Lung (tissue), 12 donors: ENCODE measurements around the gene SLC45A3. TPM values are rescaled to one million over a fixed set of nuclear protein-coding genes. Genes with fewer than 3 reads are reported as not detected.

Source experiments
- ATAC-seq: fragments of 200-7000 bp; cut with Tn5 transposase; one replicate; pipeline ENCODE4 v1.9.1; 2020; ENCODE audit warnings: moderate number of reproducible peaks; ENCODE audit not compliant: insufficient read depth, low FRiP score
- DNase-seq, 3 donors: peaks; one replicate each; pipeline ENCODE4 v3.0.0-alpha.2; 2013 to 2017
- H3K27ac ChIP-seq, 2 donors: one replicate each; pipeline ENCODE4 v1.5.1; 2013; ENCODE audit warnings: mild to moderate bottlenecking in 2 of 2, moderate library complexity in 2 of 2, control low read depth in 1 of 2, inconsistent platforms in 1 of 2, low read depth in 1 of 2, low read length in 1 of 2
- H3K27me3 ChIP-seq, 3 donors: one replicate each; pipeline ENCODE4 v1.5.1; 2013; ENCODE audit warnings: low read length in 2 of 3; ENCODE audit not compliant: control insufficient read depth in 3 of 3, insufficient read depth in 3 of 3
- H3K36me3 ChIP-seq, 4 donors: one replicate each; pipeline ENCODE4 v1.5.1; 2013; ENCODE audit warnings: low read length in 4 of 4, mild to moderate bottlenecking in 1 of 4, moderate library complexity in 1 of 4; ENCODE audit not compliant: control insufficient read depth in 4 of 4, insufficient read depth in 4 of 4
- H3K4me1 ChIP-seq, 5 donors: one replicate each; pipeline ENCODE4 v1.5.1; 2013; ENCODE audit warnings: low read length in 5 of 5, mild to moderate bottlenecking in 2 of 5, moderate library complexity in 1 of 5; ENCODE audit not compliant: control insufficient read depth in 5 of 5, insufficient read depth in 5 of 5
- H3K4me3 ChIP-seq: one replicate; pipeline ENCODE4 v1.5.1; 2013; ENCODE audit warnings: mild to moderate bottlenecking, control low read depth, moderate library complexity
- H3K9ac ChIP-seq, 2 donors: one replicate each; pipeline ENCODE4 v1.5.1; 2013; ENCODE audit warnings: low read length in 2 of 2, control low read depth in 1 of 2; ENCODE audit not compliant: insufficient read depth in 1 of 2
- H3K9me3 ChIP-seq, 4 donors: one replicate each; pipeline ENCODE4 v1.5.1; 2013; ENCODE audit warnings: low read length in 3 of 4, mild to moderate bottlenecking in 1 of 4, moderate library complexity in 1 of 4; ENCODE audit not compliant: control insufficient read depth in 4 of 4, insufficient read depth in 3 of 4
- WGBS, 2 donors: extraction: QIAGEN DNeasy Blood & Tissue Kit; methylation state at CpG; one replicate each; pipeline ENCODE4 v1.1.7; 2013; 5-methylcytosine and 5-hydroxymethylcytosine counted together
- polyA plus RNA-seq, 2 donors: library from polyadenylated mRNA; stranded (reverse); fragments of 200-250 nt; gene quantifications; one replicate each; pipeline ENCODE4 v1.2.1, GENCODE V29; 2013
- total RNA-seq, 2 donors: library from RNA; depleted of rRNA in 1 of 2; stranded (reverse); fragments of >200 nt in 1 of 2; gene quantifications; one replicate each; pipeline ENCODE4 v1.2.1, GENCODE V29; 2014 to 2021
- TF ChIP-seq, protein P1 (sequence below): IDR thresholded peaks from 2 replicates; pipeline ENCODE4 v1.5.1; 2012; ENCODE audit warnings: mild to moderate bottlenecking; ENCODE audit errors: control extremely low read depth, extremely low read depth
- donor health status: control.
- donor health status: control.
- donor health status: Bipolar disorder and iron deficiency.
- donor health status: healthy.
- donor health status: DM: yes; HTN: yes; CAD: no.

The SLC45A3 gene
- total and polyA plus RNA-seq, 4 donors: 2.1 to 8.6 (median 3.9) TPM

DNA sequence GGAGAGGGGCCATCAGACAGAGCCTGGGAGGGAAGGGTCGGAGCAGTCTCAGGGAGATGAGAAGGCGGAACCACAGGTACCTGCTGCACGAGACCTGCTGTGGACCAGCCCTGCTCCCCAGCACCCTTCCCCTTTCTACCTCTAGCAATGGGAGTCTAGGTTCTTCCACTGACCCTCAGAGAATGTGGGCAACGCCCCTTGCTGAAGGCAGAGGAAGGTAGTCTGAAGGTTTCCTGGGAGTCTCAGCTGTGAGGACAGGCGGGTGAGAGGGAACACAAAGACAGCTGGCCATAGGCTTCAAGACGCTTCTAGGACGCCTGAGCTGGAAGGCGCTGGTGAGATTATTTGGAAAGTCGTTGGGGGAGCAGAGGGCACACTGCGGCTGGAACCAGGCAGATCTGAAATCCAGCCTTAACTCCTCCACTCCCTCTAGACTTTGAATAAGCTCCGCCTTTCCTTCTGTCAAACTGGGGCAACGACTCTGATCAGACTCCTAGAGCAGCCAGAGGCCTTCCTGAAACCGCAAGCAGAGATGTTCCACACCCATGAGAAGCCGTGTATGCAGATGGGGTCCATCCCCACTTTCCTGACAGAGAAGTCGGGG is 18.1 kb downstream of the SLC45A3 start:
- Histone ChIP-seq H3K36me3 (peaks cover 0 to 12% (median 1%) of the 10 kb centered on the region in 4 donors), H3K4me3 (no peak overlapping the region), H3K27ac (no peak overlapping the region), H3K4me1 (peaks cover 0 to 16% (median 0%) of the 10 kb centered on the region in 5 donors), H3K27me3 (no peaks in the 10 kb centered on the region), H3K9ac (no peak overlapping the region), H3K9me3 (no peaks in the 10 kb centered on the region)
- WGBS, 2 donors: 86 to 87% methylated on average over 15 of the region's 15 CpGs
- TF ChIP-seq, protein P1, sequence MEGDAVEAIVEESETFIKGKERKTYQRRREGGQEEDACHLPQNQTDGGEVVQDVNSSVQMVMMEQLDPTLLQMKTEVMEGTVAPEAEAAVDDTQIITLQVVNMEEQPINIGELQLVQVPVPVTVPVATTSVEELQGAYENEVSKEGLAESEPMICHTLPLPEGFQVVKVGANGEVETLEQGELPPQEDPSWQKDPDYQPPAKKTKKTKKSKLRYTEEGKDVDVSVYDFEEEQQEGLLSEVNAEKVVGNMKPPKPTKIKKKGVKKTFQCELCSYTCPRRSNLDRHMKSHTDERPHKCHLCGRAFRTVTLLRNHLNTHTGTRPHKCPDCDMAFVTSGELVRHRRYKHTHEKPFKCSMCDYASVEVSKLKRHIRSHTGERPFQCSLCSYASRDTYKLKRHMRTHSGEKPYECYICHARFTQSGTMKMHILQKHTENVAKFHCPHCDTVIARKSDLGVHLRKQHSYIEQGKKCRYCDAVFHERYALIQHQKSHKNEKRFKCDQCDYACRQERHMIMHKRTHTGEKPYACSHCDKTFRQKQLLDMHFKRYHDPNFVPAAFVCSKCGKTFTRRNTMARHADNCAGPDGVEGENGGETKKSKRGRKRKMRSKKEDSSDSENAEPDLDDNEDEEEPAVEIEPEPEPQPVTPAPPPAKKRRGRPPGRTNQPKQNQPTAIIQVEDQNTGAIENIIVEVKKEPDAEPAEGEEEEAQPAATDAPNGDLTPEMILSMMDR: no peak
- no peak for ATAC-seq
- DNase-seq: no peak

DNA sequence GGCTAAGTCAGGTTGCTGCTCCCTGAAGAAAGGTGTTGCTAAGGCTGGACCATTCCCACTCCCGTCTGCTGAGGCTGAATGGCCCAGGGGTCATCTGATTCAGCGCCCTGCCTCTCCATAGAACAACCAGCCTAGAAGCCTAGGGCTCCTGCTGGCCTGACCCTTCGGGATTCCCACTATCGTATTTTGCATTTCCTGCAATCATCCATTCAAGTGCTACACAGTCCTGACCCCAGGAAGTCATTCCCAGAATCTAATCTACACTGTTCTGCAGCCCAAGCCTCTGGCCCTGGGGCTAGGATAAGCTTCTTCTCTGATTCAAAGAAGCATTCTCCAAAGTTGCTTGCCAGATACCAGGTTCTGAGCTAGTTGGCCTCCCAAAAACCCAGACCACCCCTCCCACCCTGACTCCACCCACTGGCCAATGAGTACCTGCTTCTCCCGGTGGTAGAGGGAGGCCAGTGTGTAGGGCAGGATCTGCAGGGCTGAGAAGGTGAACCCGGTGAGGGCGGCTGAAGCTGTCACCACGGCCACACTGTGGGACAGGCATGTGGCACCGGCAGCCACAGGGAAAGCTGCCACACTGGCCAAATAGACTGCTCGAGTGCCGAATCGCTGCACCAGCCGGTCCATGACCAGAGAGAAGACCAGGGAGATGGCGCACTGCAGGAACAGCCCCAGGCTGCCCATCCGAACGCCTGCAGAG is 18.7 kb downstream of the SLC45A3 start:
- no peaks in the 10 kb centered on the region for H3K27me3 ChIP-seq
- TF ChIP-seq, protein P1: no peak
- no peak overlapping the region for H3K4me3 ChIP-seq
- no peak overlapping the region for H3K27ac ChIP-seq
- H3K9me3 ChIP-seq: no peaks in the 10 kb centered on the region
- no peak overlapping the region for H3K9ac ChIP-seq
- WGBS, 2 donors: 84 to 92% methylated on average over 14 to 16 of the region's 16 CpGs
- peaks cover 0 to 16% (median 0%) of the 10 kb centered on the region in 5 donors for H3K4me1 ChIP-seq
- H3K36me3 ChIP-seq: peaks cover 0 to 12% (median 1%) of the 10 kb centered on the region in 4 donors
- DNase-seq (no peak), ATAC-seq (no peak)

DNA sequence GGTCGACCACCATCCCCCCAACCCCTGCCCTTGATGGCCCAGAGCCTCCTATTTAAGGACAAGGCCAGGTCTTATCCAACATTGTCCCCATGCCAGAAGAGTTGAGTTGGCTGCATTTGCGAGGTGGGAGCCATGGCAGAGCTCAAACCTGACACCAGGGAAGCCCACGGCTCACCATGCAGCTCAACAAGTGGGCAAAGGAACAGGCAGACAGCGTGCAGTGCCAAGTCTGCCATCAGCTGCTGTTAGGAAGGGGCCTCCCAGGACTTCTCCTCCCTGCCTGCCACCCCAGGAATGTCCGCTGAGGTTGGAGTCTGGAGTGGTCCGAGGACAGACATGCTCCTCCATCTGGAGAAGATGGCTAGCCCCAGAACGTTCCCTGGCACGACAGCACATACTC is 19.9 kb downstream of the SLC45A3 start:
- no peak overlapping the region for H3K4me3 ChIP-seq
- H3K36me3 ChIP-seq: peaks cover 0 to 12% (median 1%) of the 10 kb centered on the region in 4 donors
- no peaks in the 10 kb centered on the region for H3K27me3 ChIP-seq
- peaks cover 0 to 14% (median 0%) of the 10 kb centered on the region in 5 donors for H3K4me1 ChIP-seq
- ATAC-seq (no peak), DNase-seq (no peak)
- 79 to 85% methylated on average over 8 of the region's 8 CpGs for WGBS, 2 donors
- no peaks in the 10 kb centered on the region for H3K9me3 ChIP-seq
- TF ChIP-seq, protein P1: no peak
- H3K27ac ChIP-seq: no peak overlapping the region
- H3K9ac ChIP-seq: no peak overlapping the region
